H1 (cell line): Measurements from ENCODE around the gene KRTAP12-3. TPM values are rescaled to one million over a fixed set of nuclear protein-coding genes. Genes with fewer than 3 reads are reported as not detected.

ENCODE experiments used
- CTCF ChIA-PET: fragments of 300-600 bp; sonication (Branson Sonifier 250); formaldehyde crosslinking; loops from one replicate; lab custom pipeline; 2021; ENCODE audit not compliant: partially characterized antibody; lab: Charles Lee
- POLR2A ChIA-PET: fragments of 300-600 bp; sonication (Branson Sonifier 250); formaldehyde crosslinking; loops from one replicate; lab custom pipeline; 2021; ENCODE audit warnings: inconsistent platforms; ENCODE audit not compliant: partially characterized antibody; lab: Charles Lee
- DNase-seq, 2 experiments: peaks; one replicate each; pipeline versions ENCODE4 v3.0.0 to v3.0.0-alpha.2; 2010 to 2022; ENCODE audit warnings: low spot score in 2 of 2, low read depth in 1 of 2, mixed read lengths in 1 of 2
- FAIRE-seq: peaks from 2 replicates; lab custom pipeline; 2011; peaks lifted over from hg19 to GRCh38; lab: Jason Lieb, UNC
- H2AFZ ChIP-seq: 2 replicates; pipeline ENCODE4 v1.8.1; 2012; ENCODE audit warnings: low read length, inconsistent platforms
- H2AK5ac ChIP-seq: 2 replicates; pipeline ENCODE4 v1.6.1; 2013; ENCODE audit warnings: low read depth, low read length
- H2BK120ac ChIP-seq: replicated peaks from 2 replicates; pipeline ENCODE3; 2013; ENCODE audit warnings: low read depth, low read length, inconsistent platforms
- H2BK12ac ChIP-seq: 2 replicates; pipeline ENCODE4 v1.6.1; 2013; ENCODE audit warnings: low read depth, low read length
- H2BK15ac ChIP-seq: 2 replicates; pipeline ENCODE4 v1.6.1; 2013; ENCODE audit warnings: low read length
- H2BK20ac ChIP-seq: 2 replicates; pipeline ENCODE4 v1.6.1; 2013; ENCODE audit warnings: low read length
- H2BK5ac ChIP-seq: 2 replicates; pipeline ENCODE4 v1.6.1; 2013; ENCODE audit warnings: low read depth, low read length
- H3K14ac ChIP-seq: 2 replicates; pipeline ENCODE4 v1.6.1; 2013; ENCODE audit warnings: inconsistent platforms; ENCODE audit not compliant: insufficient read length
- H3K18ac ChIP-seq: 2 replicates; pipeline ENCODE4 v1.6.1; 2013; ENCODE audit warnings: low read length; ENCODE audit errors: extremely low read depth
- H3K23ac ChIP-seq: 2 replicates; pipeline ENCODE4 v1.6.1; 2013; ENCODE audit warnings: inconsistent platforms; ENCODE audit not compliant: insufficient read length
- H3K23me2 ChIP-seq: 2 replicates; pipeline ENCODE4 v1.6.1; 2013; ENCODE audit warnings: low read depth, low read length
- H3K27ac ChIP-seq: 2 replicates; pipeline ENCODE4 v1.6.1; 2011; ENCODE audit warnings: low read depth, low read length, inconsistent platforms
- H3K27me3 ChIP-seq, 4 experiments: replicated peaks in 1 of 4; 1 replicate in 1 of 4; 2 replicates in 3 of 4; pipeline versions ENCODE4 v1.6.1 to v1.8.1; 2011 to 2013; ENCODE audit warnings: low read length in 3 of 4, mild to moderate bottlenecking in 3 of 4, inconsistent platforms in 2 of 4, mixed read lengths in 2 of 4, moderate library complexity in 1 of 4; ENCODE audit not compliant: control insufficient read depth in 3 of 4, insufficient read depth in 3 of 4; ENCODE audit errors: extremely low read depth in 1 of 4
- H3K36me3 ChIP-seq, 4 experiments: 2 replicates each; pipeline versions ENCODE4 v1.6.1 to v1.8.1; 2011 to 2013; ENCODE audit warnings: mild to moderate bottlenecking in 4 of 4, low read length in 3 of 4, moderate library complexity in 2 of 4, control low read depth in 1 of 4, inconsistent platforms in 1 of 4; ENCODE audit not compliant: insufficient read depth in 4 of 4, control insufficient read depth in 2 of 4
- H3K4ac ChIP-seq: replicated peaks from 2 replicates; pipeline ENCODE3; 2013; ENCODE audit warnings: low read length, low read depth, mixed read lengths, inconsistent platforms; ENCODE audit not compliant: insufficient read length
- H3K4me1 ChIP-seq, 4 experiments: replicated peaks in 1 of 4; 1 replicate in 1 of 4; 2 replicates in 3 of 4; pipeline versions ENCODE4 v1.6.1 to v1.8.1; 2011 to 2013; ENCODE audit warnings: low read length in 3 of 4, inconsistent platforms in 2 of 4, mixed read lengths in 1 of 4; ENCODE audit not compliant: insufficient read depth in 4 of 4, control insufficient read depth in 3 of 4
- H3K4me2 ChIP-seq, 2 experiments: 2 replicates each; pipeline versions ENCODE4 v1.6.1 to v1.8.1; 2011 to 2013; ENCODE audit warnings: low read depth in 2 of 2, low read length in 2 of 2, control low read depth in 1 of 2, inconsistent platforms in 1 of 2, mild to moderate bottlenecking in 1 of 2; ENCODE audit not compliant: insufficient read depth in 1 of 2
- H3K4me3 ChIP-seq, 4 experiments: fragments of 200-600, 300-600 bp in 1 of 4; sonication (generic), shearing (Covaris generic), sonication (Bioruptor Twin) in 1 of 4; 2 replicates each; pipeline versions ENCODE4 v1.5.1 to v1.8.1; 2011 to 2016; ENCODE audit warnings: low read length in 4 of 4, low read depth in 3 of 4, control low read depth in 2 of 4, inconsistent platforms in 2 of 4, mild to moderate bottlenecking in 2 of 4, mixed read lengths in 1 of 4, moderate library complexity in 1 of 4; ENCODE audit not compliant: insufficient read depth in 2 of 4; ENCODE audit errors: extremely low read depth in 1 of 4
- H3K56ac ChIP-seq: replicated peaks from 2 replicates; pipeline ENCODE3; 2013; ENCODE audit warnings: low read depth, mild to moderate bottlenecking, mixed read lengths, low read length, inconsistent platforms; ENCODE audit not compliant: insufficient read length
- H3K79me1 ChIP-seq: 2 replicates; pipeline ENCODE4 v1.6.1; 2013; ENCODE audit warnings: low read depth, low read length, control low read depth
- H3K79me2 ChIP-seq, 2 experiments: 2 replicates each; pipeline versions ENCODE4 v1.6.1 to v1.8.1; 2012 to 2013; ENCODE audit warnings: low read length in 2 of 2, mild to moderate bottlenecking in 2 of 2, inconsistent platforms in 1 of 2; ENCODE audit not compliant: insufficient read depth in 2 of 2, control insufficient read depth in 1 of 2
- H3K9ac ChIP-seq, 4 experiments: replicated peaks in 1 of 4; 1 replicate in 1 of 4; 2 replicates in 3 of 4; pipeline versions ENCODE4 v1.6.1 to v1.8.1; 2011 to 2013; ENCODE audit warnings: low read depth in 3 of 4, low read length in 3 of 4, control low read depth in 2 of 4, mild to moderate bottlenecking in 2 of 4, moderate library complexity in 2 of 4, inconsistent platforms in 1 of 4; ENCODE audit errors: extremely low read depth in 1 of 4
- H3K9me3 ChIP-seq, 2 experiments: 2 replicates each; pipeline versions ENCODE4 v1.6.1 to v1.8.1; 2012 to 2013; ENCODE audit warnings: mild to moderate bottlenecking in 2 of 2, moderate library complexity in 2 of 2, control low read depth in 1 of 2, inconsistent platforms in 1 of 2, low read depth in 1 of 2, low read length in 1 of 2, mixed read lengths in 1 of 2; ENCODE audit not compliant: insufficient read depth in 2 of 2
- H4K20me1 ChIP-seq, 2 experiments: replicated peaks in 1 of 2; 2 replicates each; pipeline versions ENCODE3 to v1.8.1; 2011 to 2013; ENCODE audit warnings: inconsistent platforms in 2 of 2, low read length in 2 of 2, mild to moderate bottlenecking in 1 of 2; ENCODE audit not compliant: insufficient read depth in 2 of 2, control insufficient read depth in 1 of 2
- H4K5ac ChIP-seq: 2 replicates; pipeline ENCODE4 v1.6.1; 2013; ENCODE audit warnings: low read length, low read depth, mixed read lengths, inconsistent platforms; ENCODE audit not compliant: insufficient read length
- H4K8ac ChIP-seq: 2 replicates; pipeline ENCODE4 v1.8.0; 2013; ENCODE audit warnings: mild to moderate bottlenecking, moderate library complexity, low read length, inconsistent platforms; ENCODE audit not compliant: insufficient read depth; ENCODE audit errors: extremely low read depth
- H4K91ac ChIP-seq: replicated peaks from 2 replicates; pipeline ENCODE3; 2013; ENCODE audit warnings: low read length, mixed read lengths, inconsistent platforms; ENCODE audit not compliant: insufficient read length
- E2F6 ChIP-seq: IDR thresholded peaks from 2 replicates; pipeline ENCODE4 v1.6.1; 2012; ENCODE audit warnings: inconsistent platforms
- EGR1 ChIP-seq: IDR thresholded peaks from 2 replicates; pipeline ENCODE4 v1.6.1; 2011; ENCODE audit warnings: low read depth, low read length, borderline replicate concordance
- NRF1 ChIP-seq: IDR thresholded peaks from 2 replicates; pipeline ENCODE4 v1.6.1; 2011; ENCODE audit warnings: mild to moderate bottlenecking, low read depth, low read length, improper control_type of control experiment
- RAD21 ChIP-seq, 2 experiments: IDR thresholded peaks in 1 of 2; conservative IDR thresholded peaks in 1 of 2; 2 replicates each; pipeline ENCODE4 v1.6.1; 2011; ENCODE audit warnings: low read depth in 2 of 2, low read length in 2 of 2, improper control_type of control experiment in 1 of 2, inconsistent platforms in 1 of 2, mild to moderate bottlenecking in 1 of 2, moderate library complexity in 1 of 2
- TEAD4 ChIP-seq: IDR thresholded peaks from 2 replicates; pipeline ENCODE4 v1.6.1; 2012; ENCODE audit warnings: low read depth, low read length, inconsistent platforms, mixed read lengths
- USF2 ChIP-seq: IDR thresholded peaks from 2 replicates; pipeline ENCODE4 v1.6.1; 2011; ENCODE audit warnings: low read length, improper control_type of control experiment
- whole genome bisulfite sequencing, 2 experiments: shearing (Covaris generic) in 1 of 2; methylation state at CpG; one replicate each; pipeline versions ENCODE4 v1.1.6 to v1.1.7; 2013 to 2015; ENCODE audit warnings: low lambda C conversion rate in 2 of 2, mixed read lengths in 2 of 2, inconsistent platforms in 1 of 2, low coverage in 1 of 2, missing lambda C conversion rate in 1 of 2; ENCODE audit not compliant: insufficient replicate concordance in 2 of 2, insufficient coverage in 1 of 2, insufficient read length in 1 of 2; ENCODE audit errors: extremely low coverage in 1 of 2, missing lambda C conversion rate in 1 of 2; 5-methylcytosine and 5-hydroxymethylcytosine counted together
- polyA plus RNA-seq, 7 experiments: library from polyadenylated mRNA; depleted of rRNA in 3 of 7; stranded (reverse) in 5 of 7; unstranded in 2 of 7; fragments of >200 nt in 5 of 7; fragments of 200-250 nt in 2 of 7; gene quantifications; 1 replicate in 5 of 7; 2 replicates in 1 of 7; 4 replicates in 1 of 7; pipeline versions ENCODE4 v1.2.1 to v1.2.3, GENCODE V29; 2011 to 2013; ENCODE audit warnings: missing spikeins in 2 of 7, mixed read lengths in 2 of 7
- total RNA-seq: library from RNA; stranded (reverse); fragmentation: NEBNext Ultra II Directional; extraction: Animal tissue kit (Norgen Biotek cat#: 25700); gene quantifications from 2 replicates; pipeline ENCODE4 v1.2.1, GENCODE V29; 2021

KRTAP12-3 gene
- total and polyA plus RNA-seq, 2 of the 8 experiments (the other 6 are each of a cell fraction or from before 2014, with no cell fraction given) = not detected

- no peaks in the 10 kb centered on the region for H3K36me3 ChIP-seq
- peak overlapping the region; percentile 5 for H4K5ac ChIP-seq
- no peaks in the 10 kb centered on the region; a peak in 2 of 7 replicates for H3K27me3 ChIP-seq
- H3K4me2 ChIP-seq = peak overlapping the region; percentile 2 to 21; a peak in 2 of 4 replicates
- no peak for DNase-seq
- H3K79me1 ChIP-seq = peaks cover 3% of the 10 kb centered on the region; the same call in 1 of the 2 replicates
- H3K23ac ChIP-seq = no peak overlapping the region
- H3K9me3 ChIP-seq = no peaks in the 10 kb centered on the region
- H3K27ac ChIP-seq = peak overlapping the region; percentile 26; the same call in 1 of the 2 replicates
- WGBS, 2 experiments = 66% methylated on average over 30 of the region's 35 CpGs; no CpG with 5 or more reads in 1 of the 2 experiments
- H3K4me1 ChIP-seq = peaks cover 3 to 46% (median 29%) of the 10 kb centered on the region in 4 experiments
- peaks cover 0 to 2% of the 10 kb centered on the region in 2 experiments for H4K20me1 ChIP-seq
- POLR2A ChIA-PET = interaction anchor here (0.7 to 1.3 kb wide), 7 partner anchors 9 to 119 kb away, joined by 3 to 5 read pairs (median 3); no protein-coding TSS in a partner anchor
- peak overlapping the region; percentile 61; the same call in 1 of the 2 replicates for H2BK20ac ChIP-seq
- H2AFZ ChIP-seq = no peak overlapping the region
- peak overlapping the region; percentile 59 for H4K91ac ChIP-seq
- H2BK12ac ChIP-seq = peak overlapping the region; percentile 80; the same call in 1 of the 2 replicates
- H3K14ac ChIP-seq = no peak overlapping the region
- H3K56ac ChIP-seq = peak overlapping the region; percentile 40
- H3K79me2 ChIP-seq = no peaks in the 10 kb centered on the region
- H3K23me2 ChIP-seq = no peaks in the 10 kb centered on the region
- TF ChIP-seq EGR1 (peak; percentile 49; the same call in 1 of the 2 replicates), NRF1 (no peak), E2F6 (peak; percentile 28; the same call in 1 of the 2 replicates), RAD21 (IDR thresholded peaks at IDR 0.05 in 1 of 2, conservative IDR thresholded peaks at IDR 0.05 in 1 of 2; ENCODE audit: low read depth in 2 of 2, low read length in 2 of 2) (0 out of 4 replicates have a peak, but pooled peaks of 1 of the 2 experiments have one; percentile 4), USF2 (no peak), TEAD4 (peak; percentile 86)
- TF ChIP-seq, all 59 proteins: peak for 4
- CTCF ChIA-PET = interaction anchor here (0.8 to 3.8 kb wide), 16 partner anchors 10 to 179 kb away, joined by 3 to 15 read pairs (median 4); partner anchors contain the start of genes KRTAP10-6 and TSPEAR
- peak overlapping the region; percentile 35; the same call in 1 of the 2 replicates for H4K8ac ChIP-seq
- peak overlapping the region; percentile 95 for H3K18ac ChIP-seq
- H2BK15ac ChIP-seq = peak overlapping the region; percentile 88; the same call in 1 of the 2 replicates
- FAIRE-seq = no peak
- no peak overlapping the region for H3K4me3 ChIP-seq
- no peak overlapping the region for H3K9ac ChIP-seq
- 0 out of 2 replicates have a peak overlapping the region, but pooled peaks have one; percentile 61 for H2AK5ac ChIP-seq
- no peak overlapping the region for H2BK120ac ChIP-seq
- H2BK5ac ChIP-seq = peak overlapping the region; percentile 71; the same call in 1 of the 2 replicates
- no peak overlapping the region for H3K4ac ChIP-seq
Measured at GRCh38 chr21:44697811-44698734, 40.3 kb downstream of the KRTAP12-3 start.
